GM12875 (cell line): ENCODE data around the gene PALB2.
"Not testable (repeated sequence)": the region's sequence is repeated elsewhere in the genome, so short reads cannot be mapped to it uniquely, and the experiment has no call there.

Experiments
- H3K4me3 ChIP-seq: one replicate; pipeline ENCODE4 v1.5.1; 2011; ENCODE audit warnings: low read depth, low read length, control low read depth
- CTCF ChIP-seq: IDR thresholded peaks from 2 replicates; pipeline ENCODE4 v1.5.1; 2011; ENCODE audit warnings: low read depth, mild to moderate bottlenecking, control low read depth, inconsistent platforms, low read length, moderate library complexity, borderline replicate concordance; ENCODE audit not compliant: insufficient read depth

The PALB2 gene

GRCh38 chr16:23595246-23595950 is 45.7 kb downstream of the PALB2 start:
- peak overlapping the region; percentile 81 for H3K4me3 ChIP-seq
- no peak for TF ChIP-seq CTCF

GRCh38 chr16:23594186-23594585 is 46.9 kb downstream of the PALB2 start:
- TF ChIP-seq CTCF = no peak
- H3K4me3 ChIP-seq = no peak overlapping the region

- no peak overlapping the region for H3K4me3 ChIP-seq
- no peak for TF ChIP-seq CTCF
Measured at GRCh38 chr16:23590181-23590580, 50.9 kb downstream of the PALB2 start.

- H3K4me3 ChIP-seq = no peak overlapping the region
- TF ChIP-seq CTCF = no peak
Measured at GRCh38 chr16:23587726-23588125, 53.4 kb downstream of the PALB2 start.

GRCh38 chr16:23584186-23585076 is 56.7 kb downstream of the PALB2 start:
- TF ChIP-seq CTCF = no peak

GRCh38 chr16:23583271-23583670 is 57.8 kb downstream of the PALB2 start:
- not testable (repeated sequence) for H3K4me3 ChIP-seq

More at GRCh38 chr16:23584186-23585076, 56.7 kb downstream of the PALB2 start:
- no peak overlapping the region for H3K4me3 ChIP-seq

- no peak for TF ChIP-seq CTCF
Measured at GRCh38 chr16:23581764-23582163, 59.3 kb downstream of the PALB2 start.

More at GRCh38 chr16:23581764-23582163, 59.3 kb downstream of the PALB2 start:
- no peak overlapping the region for H3K4me3 ChIP-seq
